Measurements from ENCODE around the gene MADD.

DNA sequence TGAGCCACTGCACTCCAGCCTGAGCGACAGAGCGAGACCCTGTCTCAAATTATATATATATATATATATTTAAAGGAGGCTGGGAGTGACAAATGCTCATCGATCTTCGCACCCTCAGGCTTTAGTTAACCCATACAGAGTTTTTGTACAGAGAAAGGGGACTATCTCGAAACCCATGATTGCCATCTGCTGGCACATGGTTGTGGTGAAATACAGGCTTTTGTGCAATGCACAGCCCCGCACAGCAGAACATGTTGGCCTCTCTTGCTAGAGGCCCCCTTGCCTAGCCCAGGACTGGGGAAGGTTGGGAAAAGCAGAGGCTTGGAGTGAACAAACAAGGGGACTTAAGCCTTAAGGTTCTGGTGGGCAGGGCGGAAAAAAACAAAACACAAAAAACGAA is 78.9 kb downstream of the MADD start:
- TF ChIP-seq, protein P1, sequence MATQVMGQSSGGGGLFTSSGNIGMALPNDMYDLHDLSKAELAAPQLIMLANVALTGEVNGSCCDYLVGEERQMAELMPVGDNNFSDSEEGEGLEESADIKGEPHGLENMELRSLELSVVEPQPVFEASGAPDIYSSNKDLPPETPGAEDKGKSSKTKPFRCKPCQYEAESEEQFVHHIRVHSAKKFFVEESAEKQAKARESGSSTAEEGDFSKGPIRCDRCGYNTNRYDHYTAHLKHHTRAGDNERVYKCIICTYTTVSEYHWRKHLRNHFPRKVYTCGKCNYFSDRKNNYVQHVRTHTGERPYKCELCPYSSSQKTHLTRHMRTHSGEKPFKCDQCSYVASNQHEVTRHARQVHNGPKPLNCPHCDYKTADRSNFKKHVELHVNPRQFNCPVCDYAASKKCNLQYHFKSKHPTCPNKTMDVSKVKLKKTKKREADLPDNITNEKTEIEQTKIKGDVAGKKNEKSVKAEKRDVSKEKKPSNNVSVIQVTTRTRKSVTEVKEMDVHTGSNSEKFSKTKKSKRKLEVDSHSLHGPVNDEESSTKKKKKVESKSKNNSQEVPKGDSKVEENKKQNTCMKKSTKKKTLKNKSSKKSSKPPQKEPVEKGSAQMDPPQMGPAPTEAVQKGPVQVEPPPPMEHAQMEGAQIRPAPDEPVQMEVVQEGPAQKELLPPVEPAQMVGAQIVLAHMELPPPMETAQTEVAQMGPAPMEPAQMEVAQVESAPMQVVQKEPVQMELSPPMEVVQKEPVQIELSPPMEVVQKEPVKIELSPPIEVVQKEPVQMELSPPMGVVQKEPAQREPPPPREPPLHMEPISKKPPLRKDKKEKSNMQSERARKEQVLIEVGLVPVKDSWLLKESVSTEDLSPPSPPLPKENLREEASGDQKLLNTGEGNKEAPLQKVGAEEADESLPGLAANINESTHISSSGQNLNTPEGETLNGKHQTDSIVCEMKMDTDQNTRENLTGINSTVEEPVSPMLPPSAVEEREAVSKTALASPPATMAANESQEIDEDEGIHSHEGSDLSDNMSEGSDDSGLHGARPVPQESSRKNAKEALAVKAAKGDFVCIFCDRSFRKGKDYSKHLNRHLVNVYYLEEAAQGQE (IDR thresholded peaks at IDR 0.05; ENCODE audit: borderline replicate concordance): no peak
- TF ChIP-seq, protein P2, sequence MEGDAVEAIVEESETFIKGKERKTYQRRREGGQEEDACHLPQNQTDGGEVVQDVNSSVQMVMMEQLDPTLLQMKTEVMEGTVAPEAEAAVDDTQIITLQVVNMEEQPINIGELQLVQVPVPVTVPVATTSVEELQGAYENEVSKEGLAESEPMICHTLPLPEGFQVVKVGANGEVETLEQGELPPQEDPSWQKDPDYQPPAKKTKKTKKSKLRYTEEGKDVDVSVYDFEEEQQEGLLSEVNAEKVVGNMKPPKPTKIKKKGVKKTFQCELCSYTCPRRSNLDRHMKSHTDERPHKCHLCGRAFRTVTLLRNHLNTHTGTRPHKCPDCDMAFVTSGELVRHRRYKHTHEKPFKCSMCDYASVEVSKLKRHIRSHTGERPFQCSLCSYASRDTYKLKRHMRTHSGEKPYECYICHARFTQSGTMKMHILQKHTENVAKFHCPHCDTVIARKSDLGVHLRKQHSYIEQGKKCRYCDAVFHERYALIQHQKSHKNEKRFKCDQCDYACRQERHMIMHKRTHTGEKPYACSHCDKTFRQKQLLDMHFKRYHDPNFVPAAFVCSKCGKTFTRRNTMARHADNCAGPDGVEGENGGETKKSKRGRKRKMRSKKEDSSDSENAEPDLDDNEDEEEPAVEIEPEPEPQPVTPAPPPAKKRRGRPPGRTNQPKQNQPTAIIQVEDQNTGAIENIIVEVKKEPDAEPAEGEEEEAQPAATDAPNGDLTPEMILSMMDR (IDR thresholded peaks at IDR 0.05; ENCODE audit: poor library complexity, severe bottlenecking): no peak
- TF ChIP-seq TAF1 (IDR thresholded peaks at IDR 0.05; ENCODE audit: low read depth) (no peak), EZH2 (IDR thresholded peaks at IDR 0.05; ENCODE audit: borderline replicate concordance, insufficient read depth, low read length, poor library complexity, severe bottlenecking) (no peak), MXI1 (conservative IDR thresholded peaks at IDR 0.05; ENCODE audit: poor library complexity, severe bottlenecking) (no peak), RAD21 (conservative IDR thresholded peaks at IDR 0.05) (no peak), SMC3 (conservative IDR thresholded peaks at IDR 0.05; ENCODE audit: poor library complexity) (no peak), EP300 (conservative IDR thresholded peaks at IDR 0.05; ENCODE audit: poor library complexity, severe bottlenecking) (no peak), POLR2AphosphoS5 (IDR thresholded peaks at IDR 0.05) (no peak)
